ENCODE data around the gene CD300LB.
"Not testable (repeated sequence)": the region's sequence is repeated elsewhere in the genome, so short reads cannot be mapped to it uniquely, and the experiment has no call there.

Gene CD300LB

DNA sequence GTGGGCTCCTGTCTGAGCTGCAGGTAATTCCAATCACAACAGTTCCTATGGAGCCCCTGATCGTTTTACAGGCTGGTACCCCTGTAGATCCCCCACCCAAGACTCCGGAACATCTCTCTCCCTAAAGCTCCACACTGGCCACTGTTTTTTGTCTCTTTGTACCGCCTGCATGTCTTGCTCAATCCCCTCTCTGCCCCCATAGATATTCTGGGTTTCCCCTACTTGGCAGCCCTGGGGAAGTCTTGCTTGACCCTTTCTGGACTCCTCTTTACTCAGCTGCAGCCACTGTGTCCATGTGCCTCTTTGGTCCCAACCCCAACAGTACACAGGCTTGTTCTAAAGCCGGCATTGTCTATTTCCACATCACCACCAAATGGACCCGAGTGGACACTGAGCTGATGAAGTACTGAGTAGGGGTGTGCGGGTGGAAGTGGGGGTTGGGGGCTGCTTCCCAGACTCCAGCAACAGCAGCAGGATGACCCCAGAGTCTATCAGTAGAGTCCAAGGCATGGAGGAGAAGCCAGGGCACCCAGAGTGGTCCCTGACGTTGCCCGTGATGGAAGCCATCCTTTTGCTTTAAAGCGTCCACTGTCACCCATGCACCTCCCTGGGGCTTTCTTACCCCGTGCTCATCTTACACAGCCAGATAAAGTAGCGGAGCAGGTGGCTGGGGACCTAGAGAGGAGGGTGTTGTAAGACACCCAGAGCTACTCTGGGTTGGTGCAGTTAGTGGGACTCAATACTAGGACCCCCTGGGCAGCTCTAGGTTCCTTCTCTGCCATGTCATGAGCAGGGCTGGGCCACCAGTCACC lies 6.4 kb downstream of the CD300LB start:
- no peak for DNase-seq

DNA sequence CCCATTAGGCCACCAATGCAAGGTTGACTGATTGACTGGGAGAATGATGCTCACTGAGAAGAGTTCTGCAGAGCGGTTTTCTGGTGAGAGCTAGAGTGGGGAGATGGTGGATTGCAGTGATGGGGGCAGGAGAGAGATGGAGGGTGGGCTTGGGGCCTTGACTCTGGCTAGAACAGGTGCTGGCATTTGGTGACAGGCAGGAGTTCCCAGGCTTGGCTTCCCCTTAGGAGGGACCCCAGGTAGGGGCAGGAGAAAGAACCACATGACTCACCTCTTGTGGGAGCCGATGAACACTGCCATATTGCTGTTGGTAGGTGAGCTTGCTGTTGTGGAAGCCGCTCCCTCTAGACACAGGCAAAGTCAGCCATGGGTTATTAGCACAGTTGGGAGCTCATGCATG lies 8.0 kb downstream of the CD300LB start:
- DNase-seq = no peak

GRCh38 chr17:74522381-74523105 lies 8.7 kb downstream of the CD300LB start:
- no peak for DNase-seq

GRCh38 chr17:74521701-74522201 lies 9.5 kb downstream of the CD300LB start:
- DNase-seq = no peak

DNA sequence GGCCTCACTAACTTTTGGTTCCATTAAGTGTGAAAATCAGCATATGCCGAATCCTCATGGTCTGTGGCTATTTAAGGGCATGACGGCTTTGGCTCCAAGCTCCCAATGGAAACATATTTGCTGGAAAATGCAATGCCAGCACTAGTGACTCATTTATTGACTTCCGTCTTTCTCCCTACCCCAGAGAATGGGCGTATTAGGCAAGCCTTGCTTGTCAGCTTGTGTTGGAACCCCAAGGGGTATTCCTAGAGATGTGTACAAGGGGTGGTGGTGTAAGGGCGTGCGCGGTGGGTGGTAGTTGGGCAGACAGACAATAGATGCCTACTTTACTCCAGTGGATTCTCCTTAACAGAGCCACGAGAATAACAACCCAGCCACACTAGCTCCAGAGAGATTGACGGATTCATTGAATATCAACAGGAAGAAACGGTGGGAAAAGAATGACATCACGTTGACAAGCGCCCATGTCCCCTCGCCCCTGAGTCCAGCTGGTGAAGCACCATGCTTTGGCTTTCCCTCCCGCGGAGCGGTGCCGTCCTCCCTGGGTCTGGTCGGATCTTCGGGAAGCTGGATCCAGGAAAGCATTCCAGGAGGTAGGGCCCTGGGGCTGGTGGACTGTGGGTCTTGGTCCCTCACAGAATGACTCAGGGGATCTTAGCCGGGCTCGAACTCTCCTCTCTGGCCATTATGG lies 10.3 kb downstream of the CD300LB start:
- DNase-seq = no peak

DNA sequence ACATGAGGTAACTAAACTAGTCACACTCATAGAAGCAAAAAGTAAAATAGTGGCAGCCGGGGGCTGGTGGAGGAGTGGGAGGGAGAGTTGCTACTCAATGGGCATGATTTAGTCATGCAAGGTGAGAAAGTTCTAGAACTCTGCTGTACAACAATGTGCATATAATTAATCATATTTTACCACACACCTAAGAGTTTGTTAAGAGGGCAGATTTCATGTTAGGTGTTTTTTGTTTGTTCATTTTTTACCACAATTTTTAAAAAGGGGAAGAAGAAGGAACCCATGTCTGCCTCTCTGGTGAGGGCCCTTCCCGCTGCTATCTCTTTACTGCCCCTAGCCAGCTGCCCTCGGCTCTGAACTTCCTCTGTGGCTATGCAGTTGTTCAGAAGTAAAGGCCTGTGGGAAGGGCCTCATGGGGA lies 11.2 kb downstream of the CD300LB start:
- no peak for DNase-seq

DNA sequence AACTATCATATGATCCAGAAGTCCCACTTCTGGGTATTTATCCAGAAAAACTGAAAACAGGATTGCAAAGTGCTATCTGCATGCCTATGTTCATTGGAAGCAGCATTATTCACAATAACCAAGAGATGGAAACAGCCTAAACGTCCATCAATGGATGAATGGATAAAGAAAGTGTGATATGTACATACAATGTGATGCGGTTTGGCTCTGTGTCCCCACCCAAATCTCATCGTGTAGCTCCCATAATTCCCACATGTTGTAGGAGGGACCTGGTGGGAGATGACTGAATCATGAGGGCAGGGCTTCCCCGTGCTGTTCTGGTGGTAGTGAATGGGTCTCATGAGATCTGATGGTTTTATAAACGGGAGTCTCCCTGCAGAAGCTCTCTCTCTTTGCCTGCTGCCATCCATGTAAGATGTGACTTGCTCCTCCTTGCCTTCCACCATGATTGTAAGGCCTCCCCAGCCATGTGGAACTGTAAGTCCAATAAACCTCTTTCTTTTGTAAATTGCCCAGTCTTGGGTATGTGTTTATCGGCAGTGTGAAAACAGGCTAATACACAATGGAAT lies 12.8 kb downstream of the CD300LB start:
- not testable (repeated sequence) for DNase-seq

GRCh38 chr17:74516561-74517328 lies 14.5 kb downstream of the CD300LB start:
- no peak for DNase-seq

- DNase-seq = no peak
Measured at GRCh38 chr17:74515941-74516340, 15.3 kb downstream of the CD300LB start.

DNA sequence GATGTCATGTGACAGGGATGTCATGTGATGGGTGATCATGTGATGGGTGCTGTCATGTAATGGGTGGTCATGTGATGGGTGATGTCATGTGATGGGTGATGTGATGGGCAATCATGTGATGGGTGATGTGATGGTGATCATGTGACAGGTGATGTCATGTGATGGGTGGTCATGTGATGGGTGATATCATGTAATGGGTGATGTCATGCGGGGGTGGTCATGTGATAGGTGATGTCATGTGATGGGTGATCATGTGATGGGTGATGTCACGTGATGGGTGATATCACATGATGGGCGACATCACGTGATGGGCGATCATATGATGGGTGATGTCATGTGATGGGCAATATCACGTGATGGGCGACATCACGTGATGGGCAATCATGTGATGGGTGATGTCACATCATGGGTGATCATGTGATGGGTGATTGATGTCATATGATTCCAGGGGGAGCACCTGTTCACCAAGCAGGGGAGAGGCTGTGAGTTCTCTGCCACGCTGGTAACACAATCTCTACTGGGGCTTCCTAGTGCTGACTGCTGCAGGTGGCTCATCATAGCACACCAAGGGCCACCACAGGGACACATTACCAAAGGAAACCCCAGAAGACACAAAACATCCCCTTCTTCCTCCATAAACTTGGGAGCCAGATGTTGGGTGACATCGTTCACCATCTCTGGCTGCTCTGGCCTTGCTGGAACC lies 16.5 kb downstream of the CD300LB start:
- no peak for DNase-seq

GRCh38 chr17:74513987-74514631 lies 17.2 kb downstream of the CD300LB start:
- DNase-seq = no peak

GRCh38 chr17:74512624-74513091 lies 18.6 kb downstream of the CD300LB start:
- no peak for DNase-seq

GRCh38 chr17:74512036-74512435 lies 19.2 kb downstream of the CD300LB start:
- no peak for DNase-seq

GRCh38 chr17:74508156-74508555 lies 23.1 kb downstream of the CD300LB start:
- no peak for DNase-seq

- DNase-seq = not testable (repeated sequence)
Measured at GRCh38 chr17:74503949-74504348, 27.3 kb downstream of the CD300LB start.

DNA sequence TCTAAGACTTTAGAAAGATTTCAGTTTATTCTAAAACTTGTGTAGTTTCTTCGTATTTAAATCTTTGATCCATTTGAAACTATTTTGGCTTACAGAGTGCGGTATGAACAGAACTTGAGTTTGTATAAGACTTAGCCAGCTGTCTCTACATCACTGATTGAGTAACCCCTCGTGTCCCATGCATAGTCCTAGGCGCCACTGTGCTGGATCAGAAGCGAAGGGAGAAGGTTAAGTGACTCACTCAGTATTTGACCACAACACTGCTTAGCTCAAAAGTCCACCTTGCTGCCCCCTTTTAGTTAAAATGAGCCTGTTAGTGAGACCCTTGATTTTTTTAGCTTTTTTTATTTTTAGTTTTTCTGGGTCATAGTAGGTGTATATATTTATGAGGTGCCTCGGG lies 28.4 kb downstream of the CD300LB start:
- DNase-seq = no peak

DNA sequence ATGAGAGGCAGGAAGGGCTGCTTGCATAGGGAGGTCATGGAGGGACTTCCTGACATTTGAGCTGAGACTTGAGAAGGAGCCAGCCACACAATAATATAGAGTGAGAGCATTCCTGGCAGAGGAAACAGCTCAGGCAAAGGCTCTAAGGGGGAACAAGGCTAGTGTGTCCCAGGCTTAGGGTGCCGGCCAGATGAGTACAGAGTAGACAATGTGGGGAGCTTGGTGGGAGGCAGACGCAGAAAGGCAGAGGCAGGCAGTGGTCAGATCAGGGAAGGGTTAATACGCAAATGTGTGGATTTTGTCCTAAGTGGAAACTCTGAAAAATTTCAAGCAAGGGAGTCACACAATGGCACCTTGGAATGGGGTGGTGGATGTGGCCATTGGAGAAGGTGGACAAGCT lies 31.3 kb downstream of the CD300LB start:
- DNase-seq = no peak

GRCh38 chr17:74497471-74497870 lies 33.8 kb downstream of the CD300LB start:
- no peak for DNase-seq

- peak; percentile 51 for DNase-seq
Measured at GRCh38 chr17:74493331-74493833, 37.9 kb downstream of the CD300LB start.

DNA sequence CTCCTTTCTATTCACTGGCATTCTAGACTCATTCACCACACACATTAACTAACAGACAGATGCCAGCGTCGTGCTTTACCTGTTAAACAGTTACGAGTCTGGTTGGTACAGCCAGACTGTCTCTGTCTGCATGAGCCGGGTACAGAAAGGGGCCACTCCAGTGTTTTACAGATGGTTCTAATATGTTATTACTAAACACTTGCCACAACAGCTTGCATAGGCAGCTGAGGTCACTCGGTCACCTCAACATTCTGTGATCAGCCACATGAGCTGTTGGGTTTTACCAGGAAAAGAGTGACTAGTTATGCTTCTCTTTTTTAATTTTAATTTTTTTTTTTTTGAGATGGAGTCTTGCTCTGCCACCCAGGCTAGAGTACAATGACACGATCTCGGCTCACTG lies 39.6 kb downstream of the CD300LB start:
- DNase-seq = no peak

GRCh38 chr17:74490716-74491115 lies 40.6 kb downstream of the CD300LB start:
- DNase-seq = no peak
